Nasal cavity respiratory epithelium epithelial cell of viscerocranial mucosa (primary cell): Measurements from ENCODE around the gene HNF1A. TPM values are rescaled to one million over a fixed set of nuclear protein-coding genes. Genes with fewer than 3 reads are reported as not detected.

Source experiments
- total RNA-seq: library from RNA; depleted of rRNA; stranded (reverse); fragments of >200 nt; gene quantifications from 2 replicates; pipeline ENCODE4 v1.2.3, GENCODE V29; 2014

The HNF1A gene, protein sequence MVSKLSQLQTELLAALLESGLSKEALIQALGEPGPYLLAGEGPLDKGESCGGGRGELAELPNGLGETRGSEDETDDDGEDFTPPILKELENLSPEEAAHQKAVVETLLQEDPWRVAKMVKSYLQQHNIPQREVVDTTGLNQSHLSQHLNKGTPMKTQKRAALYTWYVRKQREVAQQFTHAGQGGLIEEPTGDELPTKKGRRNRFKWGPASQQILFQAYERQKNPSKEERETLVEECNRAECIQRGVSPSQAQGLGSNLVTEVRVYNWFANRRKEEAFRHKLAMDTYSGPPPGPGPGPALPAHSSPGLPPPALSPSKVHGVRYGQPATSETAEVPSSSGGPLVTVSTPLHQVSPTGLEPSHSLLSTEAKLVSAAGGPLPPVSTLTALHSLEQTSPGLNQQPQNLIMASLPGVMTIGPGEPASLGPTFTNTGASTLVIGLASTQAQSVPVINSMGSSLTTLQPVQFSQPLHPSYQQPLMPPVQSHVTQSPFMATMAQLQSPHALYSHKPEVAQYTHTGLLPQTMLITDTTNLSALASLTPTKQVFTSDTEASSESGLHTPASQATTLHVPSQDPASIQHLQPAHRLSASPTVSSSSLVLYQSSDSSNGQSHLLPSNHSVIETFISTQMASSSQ
- total RNA-seq = not detected in 2 replicates

DNA sequence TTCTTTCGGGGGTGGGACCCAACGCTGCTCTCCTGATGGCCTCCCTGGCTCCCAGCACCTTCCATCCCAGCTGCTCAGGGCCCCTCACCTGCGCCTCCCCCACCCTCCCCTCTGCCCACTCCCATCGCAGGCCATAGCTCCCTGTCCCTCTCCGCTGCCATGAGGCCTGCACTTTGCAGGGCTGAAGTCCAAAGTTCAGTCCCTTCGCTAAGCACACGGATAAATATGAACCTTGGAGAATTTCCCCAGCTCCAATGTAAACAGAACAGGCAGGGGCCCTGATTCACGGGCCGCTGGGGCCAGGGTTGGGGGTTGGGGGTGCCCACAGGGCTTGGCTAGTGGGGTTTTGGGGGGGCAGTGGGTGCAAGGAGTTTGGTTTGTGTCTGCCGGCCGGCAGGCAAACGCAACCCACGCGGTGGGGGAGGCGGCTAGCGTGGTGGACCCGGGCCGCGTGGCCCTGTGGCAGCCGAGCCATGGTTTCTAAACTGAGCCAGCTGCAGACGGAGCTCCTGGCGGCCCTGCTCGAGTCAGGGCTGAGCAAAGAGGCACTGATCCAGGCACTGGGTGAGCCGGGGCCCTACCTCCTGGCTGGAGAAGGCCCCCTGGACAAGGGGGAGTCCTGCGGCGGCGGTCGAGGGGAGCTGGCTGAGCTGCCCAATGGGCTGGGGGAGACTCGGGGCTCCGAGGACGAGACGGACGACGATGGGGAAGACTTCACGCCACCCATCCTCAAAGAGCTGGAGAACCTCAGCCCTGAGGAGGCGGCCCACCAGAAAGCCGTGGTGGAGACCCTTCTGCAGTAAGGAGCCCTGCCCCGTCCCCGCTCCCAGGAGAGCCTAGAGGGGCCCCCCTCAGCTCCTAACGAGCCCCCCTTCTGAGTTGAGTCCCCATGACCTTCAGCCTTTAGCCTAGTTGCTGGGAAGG, at the start of gene HNF1A:
Gene HNF1A (plus strand): TSS at position 248 of the 924 bp plus-strand sequence. CDS start 226 bp downstream, at position 474.

DNA sequence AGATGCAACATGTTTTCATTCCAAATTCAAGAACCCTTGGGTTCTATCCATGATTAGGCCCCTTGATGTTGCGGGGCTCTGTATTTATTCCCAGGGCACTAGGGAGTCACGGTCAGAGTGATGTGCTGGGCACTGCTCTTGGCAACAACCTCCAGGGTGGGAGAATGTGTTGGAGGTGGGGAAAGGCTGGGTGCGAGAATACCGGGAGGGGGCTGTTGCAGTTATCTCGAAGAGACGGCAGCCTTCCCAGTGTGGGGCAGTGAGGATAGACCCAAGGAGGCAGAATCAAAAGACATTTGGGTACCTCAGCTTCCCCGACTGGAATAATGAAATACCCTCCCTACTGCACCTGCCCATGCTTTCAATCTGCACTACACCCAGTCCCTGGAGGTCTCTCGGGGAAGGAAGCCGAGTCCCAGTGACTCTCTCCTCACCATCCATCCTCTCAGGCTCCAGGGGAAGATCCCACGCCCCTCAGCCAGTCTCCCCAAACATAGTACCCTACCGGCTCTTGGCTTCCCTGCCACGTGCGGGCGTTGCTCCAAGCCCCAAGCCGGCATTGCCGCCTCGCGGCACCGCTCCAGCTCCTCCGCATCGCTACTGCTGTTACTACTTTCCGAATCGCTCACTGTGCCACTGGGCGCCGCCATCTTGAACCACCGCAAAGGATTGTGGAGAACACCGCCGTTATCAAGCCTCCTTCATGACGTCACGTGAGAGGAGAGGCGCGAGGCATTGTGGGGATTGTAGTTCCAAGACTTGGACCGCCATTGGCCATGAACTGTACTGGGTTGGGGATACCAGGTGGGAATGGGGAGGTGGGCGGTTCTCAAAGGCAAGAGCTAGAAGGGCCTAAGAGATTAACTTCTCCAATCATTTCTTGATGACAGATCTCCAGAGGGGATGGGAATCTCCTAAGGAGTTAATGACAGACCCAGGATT, 37.8 kb downstream of the HNF1A start, which contains the start of gene C12orf43:
Gene C12orf43 (minus strand): TSS at position 663 of the 942 bp plus-strand sequence. CDS start 13 bp downstream, at position 650.

DNA sequence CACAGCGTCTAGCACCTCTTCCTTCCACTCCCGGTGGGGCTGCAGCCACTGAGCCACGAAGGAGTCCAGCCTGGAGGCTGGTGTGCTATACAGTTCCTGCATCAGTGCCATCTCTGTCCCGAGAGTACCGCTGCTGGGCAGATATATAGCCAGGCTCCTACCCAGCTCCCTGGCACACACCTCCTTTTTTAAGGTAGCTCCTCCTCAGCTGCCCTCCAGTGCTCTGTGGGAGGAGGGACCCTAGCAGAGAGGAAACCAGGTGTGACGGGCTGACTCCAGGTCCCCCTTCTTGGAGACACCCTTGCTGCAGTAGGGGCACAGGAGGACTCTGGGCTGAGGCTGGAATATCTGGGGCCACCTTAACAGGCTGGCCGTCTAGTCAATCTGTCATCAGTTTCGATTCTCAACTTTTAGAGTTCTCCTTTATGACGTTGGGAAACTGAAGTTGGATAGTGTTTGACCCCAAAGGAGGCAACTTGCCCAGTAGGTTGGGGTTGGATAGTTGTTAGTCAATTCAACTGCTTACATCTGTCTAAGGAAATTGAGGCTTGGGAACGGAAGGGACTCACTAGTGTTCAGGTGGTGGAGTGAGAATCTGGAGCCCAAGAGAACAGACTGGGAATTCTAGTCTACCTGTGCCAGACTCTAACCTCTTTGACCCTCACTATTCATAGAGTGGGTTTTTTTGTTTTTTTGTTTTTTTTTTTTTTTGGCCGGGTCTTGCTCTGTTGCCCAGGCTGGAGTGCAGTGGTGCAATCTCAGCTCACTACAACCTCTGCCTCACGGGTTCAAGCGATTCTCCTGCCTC, 60.7 kb downstream of the HNF1A start, which contains the start of gene OASL:
Gene OASL (minus strand): TSS at position 386 of the 808 bp plus-strand sequence. CDS start 275 bp downstream, at position 111.

Other genes with a start within 250 kb of the HNF1A start
- 7.5 and 14.0 TPM in 2 replicates for gene SPPL3, start 74.2 kb upstream of the HNF1A start, total RNA-seq
- gene C12orf43, start 37.9 kb downstream of the HNF1A start, total RNA-seq = 12.6 and 19.2 TPM in 2 replicates
- gene OASL, start 60.7 kb downstream of the HNF1A start, total RNA-seq = 0.50 and 9.6 TPM in 2 replicates
- under 0.01 and 2.1 TPM in 2 replicates for gene P2RX7, start 154.3 kb downstream of the HNF1A start, total RNA-seq
- 11.6 and 26.1 TPM in 2 replicates for gene P2RX4, start 231.6 kb downstream of the HNF1A start, total RNA-seq